RKO (cell line): ENCODE measurements around the gene ZCCHC17.
A peak's percentile ranks its signal among the peaks of the same experiment; 100 is the strongest.
"Not testable (repeated sequence)": the region's sequence is repeated elsewhere in the genome, so short reads cannot be mapped to it uniquely, and the experiment has no call there.

ENCODE experiments used
- DNase-seq: peaks from one replicate; pipeline ENCODE4 v3.0.0-alpha.2; 2016; ENCODE audit warnings: low spot score

The ZCCHC17 gene

GRCh38 chr1:31296486-31297276 lies at the start of gene ZCCHC17, which contains the start of gene SNRNP40:
Gene ZCCHC17 (plus strand): TSS chr1:31297032. CDS start chr1:31310099, 13,067 bp downstream.
Gene SNRNP40 (minus strand): TSS chr1:31296788. CDS start chr1:31296751, 37 bp downstream.
- DNase-seq, result peak; percentile 99

- DNase-seq, result no peak
These were observed 48.6 kb upstream of the ZCCHC17 start for GRCh38 chr1:31248276-31248675.

- DNase-seq, result no peak
These were observed 47.0 kb upstream of the ZCCHC17 start for GRCh38 chr1:31249854-31250253.

- DNase-seq, result no peak
These were observed 39.6 kb upstream of the ZCCHC17 start for GRCh38 chr1:31257213-31257612.

GRCh38 chr1:31258581-31258980 lies 38.3 kb upstream of the ZCCHC17 start:
- no peak for DNase-seq

- DNase-seq, result no peak
These were observed 37.1 kb upstream of the ZCCHC17 start for GRCh38 chr1:31259746-31260145.

- no peak for DNase-seq
These were observed 34.9 kb upstream of the ZCCHC17 start for GRCh38 chr1:31261916-31262315.

- DNase-seq, result not testable (repeated sequence)
These were observed 34.4 kb upstream of the ZCCHC17 start for GRCh38 chr1:31262393-31262792.

GRCh38 chr1:31263408-31263807 lies 33.4 kb upstream of the ZCCHC17 start:
- DNase-seq, result no peak

GRCh38 chr1:31264790-31265386 lies 31.9 kb upstream of the ZCCHC17 start:
- DNase-seq, result no peak

- DNase-seq, result no peak
These were observed 30.3 kb upstream of the ZCCHC17 start for GRCh38 chr1:31266547-31266946.

GRCh38 chr1:31272369-31272768 lies 24.5 kb upstream of the ZCCHC17 start:
- DNase-seq, result no peak

GRCh38 chr1:31273619-31274018 lies 23.2 kb upstream of the ZCCHC17 start:
- no peak for DNase-seq

GRCh38 chr1:31282426-31282825 lies 14.4 kb upstream of the ZCCHC17 start:
- not testable (repeated sequence) for DNase-seq

- not testable (repeated sequence) for DNase-seq
These were observed 9.0 kb upstream of the ZCCHC17 start for GRCh38 chr1:31287791-31288190.

- no peak for DNase-seq
These were observed 7.8 kb upstream of the ZCCHC17 start for GRCh38 chr1:31289021-31289420.

GRCh38 chr1:31295874-31296485 lies 852 bp upstream of the ZCCHC17 start:
- DNase-seq, result peak; percentile 25

- DNase-seq, result peak; percentile 50
These were observed 730 bp downstream of the ZCCHC17 start for GRCh38 chr1:31297277-31298247.

- DNase-seq, result peak; percentile 50
These were observed 2.5 kb downstream of the ZCCHC17 start for GRCh38 chr1:31299365-31299764.

- no peak for DNase-seq
These were observed 3.4 kb downstream of the ZCCHC17 start for GRCh38 chr1:31300193-31300592.

- no peak for DNase-seq
These were observed 6.0 kb downstream of the ZCCHC17 start for GRCh38 chr1:31302709-31303441.
